LNCAP (cell line): ENCODE data around the gene UBR3.
A peak's percentile ranks its signal among the peaks of the same experiment; 100 is the strongest.

Experiments used
- CTCF ChIP-seq: fragments of 450-650 bp; IDR thresholded peaks from 2 replicates; pipeline ENCODE4 v1.5.1; 2017; ENCODE audit warnings: mild to moderate bottlenecking

UBR3 gene

GRCh38 chr2:169818241-169818640, 9.0 kb upstream of the UBR3 start:
- TF ChIP-seq CTCF = no peak

GRCh38 chr2:169819106-169819505, 8.1 kb upstream of the UBR3 start:
- no peak for TF ChIP-seq CTCF

- no peak for TF ChIP-seq CTCF
Measured at GRCh38 chr2:169822036-169822435, 5.2 kb upstream of the UBR3 start.

GRCh38 chr2:169822785-169823392, 4.4 kb upstream of the UBR3 start:
- TF ChIP-seq CTCF = no peak

GRCh38 chr2:169823996-169824372, 3.3 kb upstream of the UBR3 start:
- no peak for TF ChIP-seq CTCF

GRCh38 chr2:169824373-169825333, 2.6 kb upstream of the UBR3 start, which contains the start of gene METTL5:
Gene METTL5 (minus strand): TSS chr2:169824905. CDS start chr2:169824597, 308 bp downstream.
- TF ChIP-seq CTCF = peak; percentile 95

- no peak for TF ChIP-seq CTCF
Measured at GRCh38 chr2:169828141-169828811, 1.0 kb downstream of the UBR3 start.
